GM12878 (cell line): Measurements from ENCODE around the gene TADA3. TPM values are rescaled to one million over a fixed set of nuclear protein-coding genes. Genes with fewer than 3 reads are reported as not detected.

Experiments used
- ATAC-seq: fragments of 200-7000 bp; cut with Tn5 transposase; 3 replicates; pipeline ENCODE4 v1.9.1; 2020; ENCODE audit warnings: mild to moderate bottlenecking, moderate library complexity
- BruUV-seq: library from RNA; stranded (reverse); fragments of 400-500 nt; replicated peaks from 2 replicates; lab custom pipeline; 2021; lab: Mats Ljungman, UMichigan
- CTCF ChIA-PET: fragments of 300-600 bp; sonication (Branson Sonifier 250); formaldehyde crosslinking; extraction: SDS; loops from one replicate; lab custom pipeline; 2021; ENCODE audit warnings: inconsistent platforms; lab: Yijun Ruan, JAX
- POLR2A ChIA-PET: fragments of 350-600 bp; formaldehyde crosslinking; extraction: SDS; loops from one replicate; lab custom pipeline; 2021; ENCODE audit warnings: inconsistent platforms; lab: Charles Lee
- RAD21 ChIA-PET: fragments of 300-600 bp; sonication (Branson Sonifier 250); formaldehyde crosslinking; loops from one replicate; lab custom pipeline; 2023; ENCODE audit warnings: antibody characterized with exemption; ENCODE audit not compliant: unreplicated experiment; lab: Charles Lee
- SMC1A ChIA-PET: fragments of 300-600 bp; sonication (Branson Sonifier 250); formaldehyde crosslinking; loops from one replicate; lab custom pipeline; 2023; ENCODE audit not compliant: unreplicated experiment, uncharacterized antibody; lab: Charles Lee
- DNase-seq: peaks from one replicate; pipeline ENCODE4 v3.0.0-alpha.2; 2011; ENCODE audit warnings: low read depth, low spot score
- FAIRE-seq: peaks from 3 replicates; lab custom pipeline; 2011; peaks lifted over from hg19 to GRCh38; lab: Jason Lieb, UNC
- H2AFZ ChIP-seq: 2 replicates; pipeline ENCODE4 v1.6.0; 2011; ENCODE audit warnings: low read depth, low read length, control low read depth; ENCODE audit not compliant: control insufficient read depth
- H3K27ac ChIP-seq: 2 replicates; pipeline ENCODE4 v1.5.1; 2011; ENCODE audit warnings: control low read depth; ENCODE audit not compliant: control insufficient read depth, insufficient read depth
- H3K27me3 ChIP-seq, 2 experiments: replicated peaks in 1 of 2; 2 replicates each; pipeline versions ENCODE4 v1.6.0 to v1.6.1; 2011; ENCODE audit warnings: low read length in 1 of 2; ENCODE audit not compliant: control insufficient read depth in 2 of 2, insufficient read depth in 2 of 2
- H3K36me3 ChIP-seq, 2 experiments: 2 replicates each; pipeline ENCODE4 v1.5.1; 2011; ENCODE audit warnings: low read length in 1 of 2; ENCODE audit not compliant: control insufficient read depth in 2 of 2, insufficient read depth in 2 of 2
- H3K4me1 ChIP-seq: 2 replicates; pipeline ENCODE4 v1.6.1; 2011; ENCODE audit warnings: mild to moderate bottlenecking, low read length, moderate library complexity, mixed read lengths; ENCODE audit not compliant: control insufficient read depth, insufficient read depth
- H3K4me2 ChIP-seq: 2 replicates; pipeline ENCODE4 v1.6.0; 2011; ENCODE audit warnings: control low read depth; ENCODE audit not compliant: control insufficient read depth, insufficient read depth
- H3K4me3 ChIP-seq: fragments of 200-600 bp; sonication (generic); 2 replicates; pipeline ENCODE4 v1.5.1; 2016
- H3K79me2 ChIP-seq: 2 replicates; pipeline ENCODE4 v1.6.0; 2011; ENCODE audit warnings: low read length; ENCODE audit not compliant: control insufficient read depth, insufficient read depth
- H3K9ac ChIP-seq: 2 replicates; pipeline ENCODE4 v1.8.0; 2011; ENCODE audit warnings: low read length, control low read depth, mixed read lengths; ENCODE audit not compliant: control insufficient read depth, insufficient read depth
- H3K9me3 ChIP-seq: replicated peaks from 3 replicates; pipeline ENCODE4 v1.5.1; 2011; ENCODE audit warnings: mild to moderate bottlenecking, low read length; ENCODE audit not compliant: control insufficient read depth, insufficient read depth
- H4K20me1 ChIP-seq: 2 replicates; pipeline ENCODE4 v1.6.0; 2011; ENCODE audit not compliant: control insufficient read depth, insufficient read depth
- CBX3 ChIP-seq: fragments of 200-600 bp; sonication (generic); IDR thresholded peaks from 2 replicates; pipeline ENCODE4 v1.6.1; 2016; ENCODE audit warnings: low read depth, borderline replicate concordance
- CEBPZ ChIP-seq: fragments of 150-350 bp; IDR thresholded peaks from 2 replicates; pipeline ENCODE4 v1.6.1; 2016; ENCODE audit warnings: low read depth, low read length
- CHD1 ChIP-seq: IDR thresholded peaks from 2 replicates; pipeline ENCODE4 v1.6.1; 2012; ENCODE audit warnings: low read depth, low read length, improper control_type of control experiment
- CHD2 ChIP-seq: IDR thresholded peaks from 2 replicates; pipeline ENCODE4 v1.6.1; 2011; ENCODE audit warnings: low read depth, low read length, improper control_type of control experiment, borderline replicate concordance
- CHD4 ChIP-seq: fragments of 200-600 bp; sonication (generic); IDR thresholded peaks from 2 replicates; pipeline ENCODE4 v1.6.1; 2016; ENCODE audit warnings: mild to moderate bottlenecking
- ELK1 ChIP-seq: IDR thresholded peaks from 2 replicates; pipeline ENCODE4 v1.6.1; 2012; ENCODE audit warnings: low read depth, low read length, improper control_type of control experiment
- HDAC6 ChIP-seq: fragments of 200-600 bp; sonication (generic); IDR thresholded peaks from one replicate; pipeline ENCODE4 v1.8.0; 2017; ENCODE audit warnings: antibody characterized with exemption; ENCODE audit not compliant: unreplicated experiment
- JUND ChIP-seq: IDR thresholded peaks from 2 replicates; pipeline ENCODE4 v1.6.1; 2012; ENCODE audit warnings: low read depth, mild to moderate bottlenecking, low read length, improper control_type of control experiment, moderate library complexity
- MLLT1 ChIP-seq: fragments of 450-650 bp; IDR thresholded peaks from 2 replicates; pipeline ENCODE4 v1.6.1; 2016; ENCODE audit warnings: mild to moderate bottlenecking
- PAX5 ChIP-seq: IDR thresholded peaks from 2 replicates; pipeline ENCODE4 v1.6.1; 2011; ENCODE audit warnings: low read depth, low read length, borderline replicate concordance
- RELA ChIP-seq: fragments of 450-650 bp; IDR thresholded peaks from 2 replicates; pipeline ENCODE4 v1.8.0; 2014; ENCODE audit warnings: borderline replicate concordance; ENCODE audit not compliant: partially characterized antibody
- RFX5 ChIP-seq: IDR thresholded peaks from 2 replicates; pipeline ENCODE4 v1.6.1; 2011; ENCODE audit warnings: low read depth, low read length, improper control_type of control experiment
- STAT3 ChIP-seq: IDR thresholded peaks from 2 replicates; pipeline ENCODE4 v1.6.1; 2011; ENCODE audit warnings: low read depth, low read length, improper control_type of control experiment
- TBL1XR1 ChIP-seq: IDR thresholded peaks from 2 replicates; pipeline ENCODE4 v1.6.1; 2012; ENCODE audit warnings: low read depth, low read length, improper control_type of control experiment
- TCF12 ChIP-seq: IDR thresholded peaks from 2 replicates; pipeline ENCODE4 v1.6.1; 2011; ENCODE audit warnings: low read depth, mild to moderate bottlenecking, low read length
- ZZZ3 ChIP-seq: IDR thresholded peaks from 2 replicates; pipeline ENCODE4 v1.6.1; 2011; ENCODE audit warnings: low read depth; ENCODE audit not compliant: control insufficient read depth, insufficient read length
- WGBS: methylation state at CpG from one replicate; pipeline ENCODE4 v1.1.6; 2016; ENCODE audit warnings: low lambda C conversion rate; ENCODE audit not compliant: insufficient replicate concordance, insufficient coverage; ENCODE audit errors: missing lambda C conversion rate; 5-methylcytosine and 5-hydroxymethylcytosine counted together
- in situ Hi-C: fragments of 300-500 bp; cut with MboI; formaldehyde crosslinking; loops from 9 replicates; pipeline ENCODE4 v1.14.3; 2018; ENCODE audit warnings: mixed read lengths
- intact Hi-C: fragments of 100-400 bp; cut with micrococcal nuclease; formaldehyde crosslinking; loops from one replicate; pipeline ENCODE4 v1.14.2; 2022; ENCODE audit not compliant: unreplicated experiment
- polyA plus RNA-seq, 11 experiments: library from polyadenylated mRNA; depleted of rRNA in 4 of 11; unstranded in 6 of 11; stranded (reverse) in 5 of 11; fragments of >200 nt; fragmentation: Nextera tagmentation in 4 of 11; fragmentation: Illumina TruSeq in 1 of 11; extraction: Ambion mirVana in 4 of 11; extraction: Trizol in 1 of 11; gene quantifications; 1 replicate in 1 of 11; 2 replicates in 10 of 11; pipeline versions ENCODE4 v1.2.1 to v1.2.3, GENCODE V29; 2011 to 2016; ENCODE audit warnings: inconsistent platforms in 2 of 11, missing spikeins in 2 of 11, low read depth in 1 of 11
- total RNA-seq, 4 experiments: library from RNA; depleted of rRNA in 3 of 4; stranded (reverse); fragments of >200 nt in 3 of 4; fragmentation: Illumina TruSeq in 1 of 4; extraction: Trizol in 1 of 4; gene quantifications; 2 replicates each; pipeline versions ENCODE4 v1.2.1 to v1.2.3, GENCODE V29; 2013 to 2021

Gene TADA3
- total and polyA plus RNA-seq, 10 of the 15 experiments (the other 5 are each of a cell fraction or from before 2014, with no cell fraction given) = 2.6 to 71.2 (median 51.0) TPM

GRCh38 chr3:9818666-9819335 is 26.5 kb upstream of the TADA3 start:
- Histone ChIP-seq H3K4me3 (no peak overlapping the region), H3K27ac (no peak overlapping the region), H3K9ac (no peak overlapping the region)
- ChIA-PET RAD21 (interaction anchor here (0.6 kb wide), 1 partner anchor 346 kb away, joined by 3 read pairs; the partner anchor contains the start of gene IRAK2), SMC1A (interaction anchor here (1.4 kb wide), 1 partner anchor 13 kb away, joined by 3 read pairs; no protein-coding TSS in a partner anchor)
- ATAC-seq = no peak
- intact Hi-C loops = no loop called here
- BruUV-seq = no TSS peak
- TF ChIP-seq HDAC6 = no peak
- no peak for TF ChIP-seq CEBPZ
- TF ChIP-seq RELA = no peak
- no peak for TF ChIP-seq TCF12
- no peak for TF ChIP-seq STAT3
- no peak for TF ChIP-seq CHD4
- no peak for TF ChIP-seq CHD1
- no peak for TF ChIP-seq TBL1XR1
- no peak for TF ChIP-seq ELK1
- TF ChIP-seq CBX3 = no peak
- no peak for TF ChIP-seq JUND
- no peak for TF ChIP-seq RFX5
- TF ChIP-seq ZZZ3 = no peak
- TF ChIP-seq CHD2 = no peak
- TF ChIP-seq MLLT1 = no peak
- TF ChIP-seq PAX5 = no peak
- TF ChIP-seq, all 136 proteins: peak for 0
- FAIRE-seq (no peak), DNase-seq (no peak)
- no peaks in the 10 kb centered on the region for H3K27me3 ChIP-seq
- H3K4me2 ChIP-seq = no peak overlapping the region
- H3K36me3 ChIP-seq = no peaks in the 10 kb centered on the region
- in situ Hi-C loops = no loop called here
- WGBS = 90% methylated on average over 6 of the region's 7 CpGs
- H2AFZ ChIP-seq = no peak overlapping the region
- H3K9me3 ChIP-seq = no peaks in the 10 kb centered on the region
- no peaks in the 10 kb centered on the region for H4K20me1 ChIP-seq
- no peaks in the 10 kb centered on the region for H3K4me1 ChIP-seq
- ChIA-PET CTCF (no interaction called here), POLR2A (interaction anchor here (1.1 kb wide), 1 partner anchor 26 kb away, joined by 3 read pairs; the partner anchor contains the start of gene ARPC4)
- H3K79me2 ChIP-seq = no peaks in the 10 kb centered on the region
